Lower leg skin (tissue), 3 donors: ENCODE measurements around the gene CACNA1F.

Experiments used
- POLR2A ChIP-seq, 2 donors: fragments of 450-650 bp; IDR thresholded peaks; one replicate each; pipeline ENCODE4 v1.6.1; 2016 to 2017; ENCODE audit warnings: antibody characterized with exemption in 2 of 2, mild to moderate bottlenecking in 1 of 2, moderate library complexity in 1 of 2
- TF ChIP-seq, protein P1 (sequence below), 3 donors: fragments of 450-650 bp; IDR thresholded peaks; one replicate each; pipeline ENCODE4 v1.5.1; 2016; ENCODE audit warnings: antibody characterized with exemption in 3 of 3, mild to moderate bottlenecking in 3 of 3, moderate library complexity in 2 of 3

- TF ChIP-seq, protein P1, sequence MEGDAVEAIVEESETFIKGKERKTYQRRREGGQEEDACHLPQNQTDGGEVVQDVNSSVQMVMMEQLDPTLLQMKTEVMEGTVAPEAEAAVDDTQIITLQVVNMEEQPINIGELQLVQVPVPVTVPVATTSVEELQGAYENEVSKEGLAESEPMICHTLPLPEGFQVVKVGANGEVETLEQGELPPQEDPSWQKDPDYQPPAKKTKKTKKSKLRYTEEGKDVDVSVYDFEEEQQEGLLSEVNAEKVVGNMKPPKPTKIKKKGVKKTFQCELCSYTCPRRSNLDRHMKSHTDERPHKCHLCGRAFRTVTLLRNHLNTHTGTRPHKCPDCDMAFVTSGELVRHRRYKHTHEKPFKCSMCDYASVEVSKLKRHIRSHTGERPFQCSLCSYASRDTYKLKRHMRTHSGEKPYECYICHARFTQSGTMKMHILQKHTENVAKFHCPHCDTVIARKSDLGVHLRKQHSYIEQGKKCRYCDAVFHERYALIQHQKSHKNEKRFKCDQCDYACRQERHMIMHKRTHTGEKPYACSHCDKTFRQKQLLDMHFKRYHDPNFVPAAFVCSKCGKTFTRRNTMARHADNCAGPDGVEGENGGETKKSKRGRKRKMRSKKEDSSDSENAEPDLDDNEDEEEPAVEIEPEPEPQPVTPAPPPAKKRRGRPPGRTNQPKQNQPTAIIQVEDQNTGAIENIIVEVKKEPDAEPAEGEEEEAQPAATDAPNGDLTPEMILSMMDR (IDR thresholded peaks at IDR 0.05), result no peak
- no peak for TF ChIP-seq POLR2A (IDR thresholded peaks at IDR 0.05)
These were observed 70.5 kb downstream of the CACNA1F start, which contains the start of gene MAGIX for GRCh38 chrX:49162620-49163019.
